Measurements from ENCODE around the gene LIPC. TPM values are rescaled to one million over a fixed set of nuclear protein-coding genes. Genes with fewer than 3 reads are reported as not detected.

LIPC gene
- total RNA-seq, 1 donor, result 0.73 TPM

- Histone ChIP-seq H3K4me1 (ENCODE audit: insufficient read depth, low read length) (no peaks in the 10 kb centered on the region), H3K27me3 (ENCODE audit: insufficient read depth, low read length) (no peaks in the 10 kb centered on the region), H3K4me3 (ENCODE audit: low read length) (no peak overlapping the region), H3K9me3 (ENCODE audit: low read depth, low read length) (no peaks in the 10 kb centered on the region)
These were observed 32.1 kb upstream of the LIPC start for GRCh38 chr15:58399739-58400138.

DNA sequence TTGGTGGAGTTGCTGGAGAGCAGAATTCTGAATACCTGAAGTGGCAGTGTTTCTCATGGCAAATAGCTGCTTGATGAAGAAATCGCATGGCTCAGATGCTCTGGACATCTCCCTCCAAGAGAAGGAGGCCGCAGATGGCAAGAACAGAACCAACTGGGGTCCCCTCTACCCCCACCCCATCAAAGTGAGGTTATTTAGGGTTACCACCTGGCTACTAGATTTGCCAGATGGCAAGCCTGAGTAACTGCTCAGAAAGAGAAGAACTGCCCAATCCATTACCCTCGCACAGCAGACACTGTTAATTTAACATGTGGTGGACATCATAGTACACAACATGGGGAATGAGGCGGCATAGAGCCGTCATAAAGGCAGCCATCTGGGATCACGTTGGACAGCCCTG, 30.5 kb upstream of the LIPC start:
- Histone ChIP-seq H3K9me3 (ENCODE audit: low read depth, low read length) (no peaks in the 10 kb centered on the region), H3K27me3 (ENCODE audit: insufficient read depth, low read length) (no peaks in the 10 kb centered on the region), H3K4me1 (ENCODE audit: insufficient read depth, low read length) (no peaks in the 10 kb centered on the region), H3K4me3 (ENCODE audit: low read length) (no peak overlapping the region)

GRCh38 chr15:58401991-58402649, 29.7 kb upstream of the LIPC start:
- H3K27me3 ChIP-seq (ENCODE audit: insufficient read depth, low read length), result no peaks in the 10 kb centered on the region
- H3K9me3 ChIP-seq (ENCODE audit: low read depth, low read length), result no peaks in the 10 kb centered on the region
- no peak overlapping the region for H3K4me3 ChIP-seq (ENCODE audit: low read length)
- no peaks in the 10 kb centered on the region for H3K4me1 ChIP-seq (ENCODE audit: insufficient read depth, low read length)

DNA sequence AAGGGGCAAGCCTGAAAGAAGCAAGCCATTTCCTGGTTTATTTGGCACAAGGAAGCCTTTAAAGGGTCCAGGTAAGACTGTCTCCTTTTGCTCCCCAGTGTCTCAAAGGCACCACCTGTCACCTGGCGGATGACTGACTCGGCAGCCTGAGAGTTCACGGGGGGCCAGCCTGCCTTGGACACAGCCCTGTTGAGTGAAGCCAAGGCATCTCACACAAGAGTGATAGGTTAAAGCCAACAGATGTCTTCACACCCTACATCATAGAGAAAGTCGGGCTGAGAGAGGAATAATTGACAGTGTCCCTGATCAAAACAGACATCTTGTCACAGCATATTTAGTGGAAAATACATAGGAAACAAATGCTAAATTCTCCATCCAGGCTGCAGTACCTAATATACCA, 28.2 kb upstream of the LIPC start:
- no peaks in the 10 kb centered on the region for H3K27me3 ChIP-seq (ENCODE audit: insufficient read depth, low read length)
- H3K4me1 ChIP-seq (ENCODE audit: insufficient read depth, low read length), result no peaks in the 10 kb centered on the region
- no peaks in the 10 kb centered on the region for H3K9me3 ChIP-seq (ENCODE audit: low read depth, low read length)
- H3K4me3 ChIP-seq (ENCODE audit: low read length), result no peak overlapping the region

- Histone ChIP-seq H3K27me3 (ENCODE audit: insufficient read depth, low read length) (no peaks in the 10 kb centered on the region), H3K9me3 (ENCODE audit: low read depth, low read length) (no peaks in the 10 kb centered on the region), H3K4me1 (ENCODE audit: insufficient read depth, low read length) (no peaks in the 10 kb centered on the region), H3K4me3 (ENCODE audit: low read length) (no peak overlapping the region)
These were observed 27.8 kb upstream of the LIPC start for GRCh38 chr15:58404020-58404419.

DNA sequence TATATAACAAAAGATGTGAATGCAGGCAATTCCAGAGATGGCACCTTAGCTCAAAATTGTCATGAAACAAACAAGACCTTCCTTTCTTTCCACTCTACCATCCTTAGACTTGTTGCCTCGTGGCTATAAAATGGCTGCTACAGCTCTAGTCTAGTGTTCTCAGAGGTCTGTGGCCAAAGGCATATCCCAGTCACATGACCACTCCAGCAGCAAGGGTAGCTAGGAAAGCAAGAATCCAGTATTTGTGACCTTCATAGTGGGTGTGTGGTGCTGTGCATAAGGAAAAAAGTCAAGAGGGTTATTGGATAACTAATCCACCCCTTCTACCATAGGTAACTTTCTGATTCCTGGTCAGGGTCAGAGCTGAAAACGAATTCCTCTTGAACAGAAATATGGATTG, 27.1 kb upstream of the LIPC start:
- no peak overlapping the region for H3K4me3 ChIP-seq (ENCODE audit: low read length)
- no peaks in the 10 kb centered on the region for H3K4me1 ChIP-seq (ENCODE audit: insufficient read depth, low read length)
- no peaks in the 10 kb centered on the region for H3K27me3 ChIP-seq (ENCODE audit: insufficient read depth, low read length)
- no peaks in the 10 kb centered on the region for H3K9me3 ChIP-seq (ENCODE audit: low read depth, low read length)

DNA sequence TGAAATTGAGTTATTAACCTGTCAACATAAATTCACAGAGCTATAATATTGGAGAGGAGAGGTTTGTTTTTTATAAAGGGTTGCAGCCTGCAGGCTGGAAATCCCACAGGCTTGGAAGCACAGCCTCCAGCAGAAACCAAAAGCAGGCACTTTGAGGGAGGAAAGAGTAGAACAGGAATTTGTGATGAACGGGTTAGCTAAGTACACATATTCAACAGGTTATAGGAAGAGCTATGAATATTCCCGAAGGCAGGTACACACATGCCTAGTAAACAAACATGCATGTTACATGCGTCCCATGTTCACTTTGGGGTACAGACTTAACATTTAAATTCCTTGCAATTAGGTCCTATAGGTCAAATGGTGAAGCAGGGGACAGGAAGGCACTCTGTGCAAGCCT, 25.9 kb upstream of the LIPC start:
- Histone ChIP-seq H3K27me3 (ENCODE audit: insufficient read depth, low read length) (no peaks in the 10 kb centered on the region), H3K9me3 (ENCODE audit: low read depth, low read length) (no peaks in the 10 kb centered on the region), H3K4me1 (ENCODE audit: insufficient read depth, low read length) (no peaks in the 10 kb centered on the region), H3K4me3 (ENCODE audit: low read length) (no peak overlapping the region)

GRCh38 chr15:58406811-58407210, 25.0 kb upstream of the LIPC start:
- Histone ChIP-seq H3K4me1 (ENCODE audit: insufficient read depth, low read length) (no peaks in the 10 kb centered on the region), H3K9me3 (ENCODE audit: low read depth, low read length) (no peaks in the 10 kb centered on the region), H3K4me3 (ENCODE audit: low read length) (no peak overlapping the region), H3K27me3 (ENCODE audit: insufficient read depth, low read length) (no peaks in the 10 kb centered on the region)

DNA sequence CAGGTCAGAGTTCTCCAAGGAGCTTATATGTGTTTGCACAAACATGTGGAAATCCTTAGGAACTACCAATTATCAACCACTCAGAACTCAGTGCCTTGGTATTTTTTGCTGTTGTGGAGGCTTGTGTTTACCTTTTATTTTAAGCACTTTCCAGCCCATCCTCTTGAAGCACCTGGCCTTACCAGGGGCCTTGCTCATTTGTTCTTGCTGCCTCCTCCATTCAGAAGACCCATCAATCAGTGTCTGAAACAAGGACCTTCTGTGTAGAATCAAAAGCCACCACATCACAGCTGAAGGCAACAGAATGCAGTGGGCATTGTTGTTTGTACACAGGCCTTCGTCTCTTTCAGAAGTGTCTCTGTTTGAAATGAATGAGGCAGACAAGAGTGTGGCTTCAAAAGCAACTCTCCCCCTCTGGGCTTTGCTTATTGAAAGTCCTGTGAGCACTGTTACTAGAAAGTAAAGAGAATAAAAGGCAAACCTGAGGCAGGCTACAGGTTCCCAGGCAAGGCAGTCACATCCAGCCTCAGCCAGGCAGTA, 24.5 kb upstream of the LIPC start:
- Histone ChIP-seq H3K4me3 (ENCODE audit: low read length) (no peak overlapping the region), H3K4me1 (ENCODE audit: insufficient read depth, low read length) (no peaks in the 10 kb centered on the region), H3K9me3 (ENCODE audit: low read depth, low read length) (no peaks in the 10 kb centered on the region), H3K27me3 (ENCODE audit: insufficient read depth, low read length) (no peaks in the 10 kb centered on the region)

DNA sequence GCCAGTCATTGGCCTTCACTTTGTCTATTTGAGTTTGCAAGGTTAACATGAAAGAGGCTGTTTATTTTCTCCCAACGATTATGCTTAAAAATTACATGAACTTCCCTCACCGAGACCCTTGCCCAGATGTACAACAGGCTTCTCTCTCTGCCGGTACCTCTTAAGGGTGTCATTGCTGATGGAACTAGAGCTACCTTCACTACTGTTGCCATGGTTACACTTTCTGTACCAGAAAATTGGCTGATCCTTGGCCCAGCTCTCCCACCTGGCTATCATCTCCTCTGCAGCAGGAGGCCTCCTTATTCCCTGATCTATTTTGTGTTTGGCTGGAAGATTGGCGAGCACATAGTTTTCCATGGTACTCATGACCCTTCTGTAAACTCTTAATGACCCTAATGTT, 24.0 kb upstream of the LIPC start:
- H3K27me3 ChIP-seq (ENCODE audit: insufficient read depth, low read length), result no peaks in the 10 kb centered on the region
- H3K4me3 ChIP-seq (ENCODE audit: low read length), result no peak overlapping the region
- H3K9me3 ChIP-seq (ENCODE audit: low read depth, low read length), result no peaks in the 10 kb centered on the region
- H3K4me1 ChIP-seq (ENCODE audit: insufficient read depth, low read length), result no peaks in the 10 kb centered on the region

DNA sequence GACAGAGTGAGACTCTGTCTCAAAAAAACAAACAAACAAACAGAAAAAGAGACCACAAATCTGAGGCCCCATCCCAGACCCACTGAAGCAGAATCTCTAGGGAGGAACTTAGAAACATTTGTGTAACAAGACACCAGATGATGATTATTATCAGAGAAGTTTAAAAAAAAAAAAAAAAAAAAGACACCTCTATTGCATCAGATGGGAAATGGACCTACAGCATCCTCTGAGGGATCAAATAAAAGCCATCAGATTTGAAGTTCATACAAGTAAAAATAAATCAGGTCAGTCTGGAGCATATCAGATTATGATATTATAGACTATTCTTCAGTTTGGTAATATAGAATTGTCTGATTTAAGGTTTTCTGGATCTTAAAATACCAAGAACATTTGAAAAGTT, 21.9 kb upstream of the LIPC start:
- no peaks in the 10 kb centered on the region for H3K9me3 ChIP-seq (ENCODE audit: low read depth, low read length)
- H3K27me3 ChIP-seq (ENCODE audit: insufficient read depth, low read length), result no peaks in the 10 kb centered on the region
- no peak overlapping the region for H3K4me3 ChIP-seq (ENCODE audit: low read length)
- H3K4me1 ChIP-seq (ENCODE audit: insufficient read depth, low read length), result no peaks in the 10 kb centered on the region

- Histone ChIP-seq H3K4me3 (ENCODE audit: low read length) (peak overlapping the region; percentile 41), H3K9me3 (ENCODE audit: low read depth, low read length) (no peaks in the 10 kb centered on the region), H3K27me3 (ENCODE audit: insufficient read depth, low read length) (no peaks in the 10 kb centered on the region)
These were observed 21.4 kb upstream of the LIPC start for GRCh38 chr15:58410353-58410752.

DNA sequence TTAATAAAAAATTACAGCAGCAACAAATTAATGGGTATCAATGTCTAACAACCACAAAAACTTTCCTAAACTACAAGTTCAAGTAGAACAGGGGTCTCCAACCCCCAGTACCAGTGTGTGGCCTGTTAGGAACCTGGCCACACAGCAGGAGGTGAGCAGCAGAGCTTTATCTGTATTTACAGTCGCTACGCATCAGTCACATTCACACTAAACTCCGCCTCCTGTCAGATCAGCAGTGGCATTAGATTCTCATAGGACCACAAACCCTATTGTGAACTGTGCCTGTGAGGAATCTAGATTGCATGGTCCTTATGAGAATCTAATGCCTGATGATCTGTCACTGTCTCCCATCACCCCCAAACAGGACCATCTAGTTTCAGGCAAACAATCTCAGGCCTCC, 18.5 kb upstream of the LIPC start:
- H3K27me3 ChIP-seq (ENCODE audit: insufficient read depth, low read length), result no peaks in the 10 kb centered on the region
- no peaks in the 10 kb centered on the region for H3K4me1 ChIP-seq (ENCODE audit: insufficient read depth, low read length)
- no peak overlapping the region for H3K4me3 ChIP-seq (ENCODE audit: low read length)
- H3K9me3 ChIP-seq (ENCODE audit: low read depth, low read length), result no peaks in the 10 kb centered on the region

More at GRCh38 chr15:58410353-58410752, 21.4 kb upstream of the LIPC start:
- no peaks in the 10 kb centered on the region for H3K4me1 ChIP-seq (ENCODE audit: insufficient read depth, low read length)

DNA sequence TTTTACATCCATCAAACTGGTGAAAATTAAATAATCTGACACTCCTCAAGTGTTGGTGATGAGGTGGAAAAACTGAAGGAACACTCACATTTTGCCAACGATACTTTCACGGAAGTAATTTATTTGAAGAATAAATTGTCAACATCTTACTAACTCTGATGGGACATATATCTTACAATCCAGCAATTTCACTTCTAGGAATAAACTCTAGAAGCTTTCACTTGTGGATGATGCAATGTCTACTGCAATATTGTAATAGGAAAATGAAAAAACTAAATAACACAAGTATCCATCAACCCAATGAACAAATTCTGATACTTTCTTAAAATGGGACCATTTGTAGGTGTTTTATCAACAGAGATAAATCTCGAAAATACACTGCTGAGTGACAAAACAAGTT, 16.2 kb upstream of the LIPC start:
- no peaks in the 10 kb centered on the region for H3K9me3 ChIP-seq (ENCODE audit: low read depth, low read length)
- H3K4me3 ChIP-seq (ENCODE audit: low read length), result no peak overlapping the region
- no peaks in the 10 kb centered on the region for H3K27me3 ChIP-seq (ENCODE audit: insufficient read depth, low read length)
- no peaks in the 10 kb centered on the region for H3K4me1 ChIP-seq (ENCODE audit: insufficient read depth, low read length)

- no peak overlapping the region for H3K4me3 ChIP-seq (ENCODE audit: low read length)
These were observed 14.8 kb upstream of the LIPC start for GRCh38 chr15:58416963-58417362.

DNA sequence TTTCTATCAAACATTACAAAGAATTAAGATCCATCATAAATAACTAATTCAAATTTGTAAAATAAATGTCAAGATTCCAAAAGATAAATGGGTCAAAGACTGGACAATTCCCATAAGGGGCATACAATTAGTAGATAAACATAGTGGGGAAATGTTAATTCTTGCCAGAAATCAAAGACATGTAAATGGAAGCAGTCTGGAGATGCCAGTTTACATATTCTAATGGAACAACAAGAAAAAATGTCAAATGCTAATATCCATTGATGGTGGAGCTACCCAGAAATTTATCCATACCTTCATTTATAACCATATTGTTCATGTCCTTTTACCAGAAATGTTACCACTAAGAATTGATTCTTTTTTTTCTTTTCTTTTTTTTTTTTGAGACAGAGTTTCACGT, 13.7 kb upstream of the LIPC start:
- Histone ChIP-seq H3K9me3 (ENCODE audit: low read depth, low read length) (no peaks in the 10 kb centered on the region), H3K27me3 (ENCODE audit: insufficient read depth, low read length) (no peaks in the 10 kb centered on the region), H3K4me3 (ENCODE audit: low read length) (no peak overlapping the region), H3K4me1 (ENCODE audit: insufficient read depth, low read length) (no peaks in the 10 kb centered on the region)

More at GRCh38 chr15:58416963-58417362, 14.8 kb upstream of the LIPC start:
- Histone ChIP-seq H3K27me3 (ENCODE audit: insufficient read depth, low read length) (no peaks in the 10 kb centered on the region), H3K4me1 (ENCODE audit: insufficient read depth, low read length) (no peaks in the 10 kb centered on the region), H3K9me3 (ENCODE audit: low read depth, low read length) (no peaks in the 10 kb centered on the region)
